Stimulated activated CD8-positive, alpha-beta memory T cell treated with anti-CD3 and anti-CD28 coated beads, Interleukin-15, amount 100 ng/mL, for 4 hours (primary cell): Measurements from ENCODE around the gene LRP5.

Source experiments
- DNase-seq, 2 donors: peaks; one replicate each; pipeline ENCODE4 v3.0.0-alpha.2; 2020; ENCODE audit warnings: low read depth in 2 of 2

Gene LRP5

GRCh38 chr11:68312117-68312779 is at the start of gene LRP5:
LRP5 (plus strand) TSS chr11:68312591; CDS start chr11:68312715, 124 bp downstream.
- DNase-seq, result no peak

GRCh38 chr11:68263444-68264035 is 48.9 kb upstream of the LRP5 start:
- DNase-seq, result no peak

- no peak for DNase-seq
These were observed 48.1 kb upstream of the LRP5 start for GRCh38 chr11:68264244-68264643.

GRCh38 chr11:68264741-68265540 is 47.5 kb upstream of the LRP5 start:
- DNase-seq, result no peak

- DNase-seq, result no peak
These were observed 46.1 kb upstream of the LRP5 start for GRCh38 chr11:68266121-68266891.

- no peak for DNase-seq
These were observed 45.2 kb upstream of the LRP5 start for GRCh38 chr11:68266936-68267880.

- no peak for DNase-seq
These were observed 44.5 kb upstream of the LRP5 start for GRCh38 chr11:68267881-68268240.

GRCh38 chr11:68269414-68270081 is 42.8 kb upstream of the LRP5 start:
- DNase-seq, result no peak

- no peak for DNase-seq
These were observed 42.0 kb upstream of the LRP5 start for GRCh38 chr11:68270196-68271022.

GRCh38 chr11:68271023-68271780 is 41.2 kb upstream of the LRP5 start:
- peak in 1 of 2 donors; percentile 20 for DNase-seq

GRCh38 chr11:68271781-68272608 is 40.4 kb upstream of the LRP5 start, which contains the start of gene C11orf24:
C11orf24 (minus strand) TSS chr11:68271973; CDS start chr11:68263767, 8,206 bp downstream.
- DNase-seq, result peak; percentile 81 to 90

- DNase-seq, result no peak
These were observed 39.2 kb upstream of the LRP5 start for GRCh38 chr11:68273026-68273738.

- no peak for DNase-seq
These were observed 38.1 kb upstream of the LRP5 start for GRCh38 chr11:68274306-68274705.

- peak in 1 of 2 donors; percentile 11 for DNase-seq
These were observed 36.5 kb upstream of the LRP5 start for GRCh38 chr11:68275721-68276507.

GRCh38 chr11:68276861-68277260 is 35.5 kb upstream of the LRP5 start:
- DNase-seq, result no peak

- DNase-seq, result no peak
These were observed 32.7 kb upstream of the LRP5 start for GRCh38 chr11:68279676-68280075.
